Measurements from ENCODE around the gene PPM1E. TPM values are rescaled to one million over a fixed set of nuclear protein-coding genes. Genes with fewer than 3 reads are reported as not detected.
"Not testable (repeated sequence)": the region's sequence is repeated elsewhere in the genome, so short reads cannot be mapped to it uniquely, and the experiment has no call there.

PPM1E gene
- total RNA-seq, 2 experiments from 2014 or later, result 0.02 TPM; not detected in 1

- H3K9me3 Mint-ChIP-seq, result no peaks in the 10 kb centered on the region
- no peak overlapping the region for H3K4me3 Mint-ChIP-seq
- DNase-seq, result no peak
- CTCF ChIA-PET, result no interaction called here
- intact Hi-C loops (cut with micrococcal nuclease), result no loop called here
- no peaks in the 10 kb centered on the region for H3K36me3 Mint-ChIP-seq
- no peaks in the 10 kb centered on the region for H3K4me1 Mint-ChIP-seq (ENCODE audit: low read depth)
- POLR2A ChIA-PET, result no interaction called here
- no peak overlapping the region for H3K27ac Mint-ChIP-seq
- H3K27me3 Mint-ChIP-seq, result peaks cover 3% of the 10 kb centered on the region
These were observed 177.3 kb downstream of the PPM1E start for GRCh38 chr17:58932956-58933355.

- POLR2A ChIA-PET, result no interaction called here
- Mint-ChIP-seq H3K27ac (no peak overlapping the region), H3K9me3 (no peaks in the 10 kb centered on the region), H3K27me3 (no peaks in the 10 kb centered on the region), H3K4me3 (no peak overlapping the region), H3K4me1 (ENCODE audit: low read depth) (no peaks in the 10 kb centered on the region), H3K36me3 (no peaks in the 10 kb centered on the region)
- intact Hi-C loops (cut with micrococcal nuclease), result no loop called here
- CTCF ChIA-PET, result no interaction called here
- DNase-seq, result no peak
These were observed 180.6 kb downstream of the PPM1E start for GRCh38 chr17:58936295-58936694.

DNA sequence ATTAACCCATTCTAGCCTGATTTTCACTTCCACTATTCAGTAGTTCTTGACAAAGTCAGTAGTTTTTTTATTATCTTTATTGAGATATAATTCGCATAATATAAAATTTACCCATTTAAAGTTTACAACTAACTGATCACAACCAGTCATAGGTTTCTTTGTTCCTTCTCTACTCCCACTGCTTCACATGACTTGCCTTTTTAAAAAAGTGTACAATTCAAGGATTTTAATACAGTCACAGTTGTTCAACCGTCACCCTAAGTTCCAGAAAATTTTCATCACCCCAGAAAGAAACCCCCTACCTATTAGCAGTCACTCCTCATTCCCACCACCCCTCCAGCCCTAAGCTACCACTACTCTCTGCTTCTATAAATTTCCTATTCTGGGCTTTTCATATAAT lies 188.5 kb downstream of the PPM1E start:
- ChIA-PET CTCF (no interaction called here), POLR2A (no interaction called here)
- Mint-ChIP-seq H3K9me3 (peaks cover 10% of the 10 kb centered on the region), H3K27ac (no peak overlapping the region), H3K4me1 (ENCODE audit: low read depth) (no peaks in the 10 kb centered on the region), H3K4me3 (no peak overlapping the region), H3K36me3 (peaks cover 4% of the 10 kb centered on the region), H3K27me3 (peaks cover 10% of the 10 kb centered on the region)
- DNase-seq, result no peak
- intact Hi-C loops (cut with micrococcal nuclease), result no loop called here

GRCh38 chr17:58947411-58947810 lies 191.8 kb downstream of the PPM1E start:
- Mint-ChIP-seq H3K9me3 (peaks cover 31% of the 10 kb centered on the region), H3K27ac (no peak overlapping the region), H3K4me3 (no peak overlapping the region), H3K27me3 (peaks cover 13% of the 10 kb centered on the region), H3K36me3 (peaks cover 12% of the 10 kb centered on the region), H3K4me1 (ENCODE audit: low read depth) (no peaks in the 10 kb centered on the region)
- DNase-seq, result no peak
- CTCF ChIA-PET, result no interaction called here
- POLR2A ChIA-PET, result no interaction called here
- intact Hi-C loops (cut with micrococcal nuclease), result no loop called here

- Mint-ChIP-seq H3K9me3 (peaks cover 31% of the 10 kb centered on the region), H3K4me3 (no peak overlapping the region), H3K27me3 (peaks cover 13% of the 10 kb centered on the region), H3K27ac (no peak overlapping the region), H3K36me3 (peaks cover 12% of the 10 kb centered on the region), H3K4me1 (ENCODE audit: low read depth) (no peaks in the 10 kb centered on the region)
- DNase-seq, result no peak
- intact Hi-C loops (cut with micrococcal nuclease), result no loop called here
- ChIA-PET POLR2A (no interaction called here), CTCF (no interaction called here)
These were observed 192.2 kb downstream of the PPM1E start for GRCh38 chr17:58947824-58948223.

GRCh38 chr17:58954358-58954757 lies 198.7 kb downstream of the PPM1E start:
- POLR2A ChIA-PET, result not testable (repeated sequence)

DNA sequence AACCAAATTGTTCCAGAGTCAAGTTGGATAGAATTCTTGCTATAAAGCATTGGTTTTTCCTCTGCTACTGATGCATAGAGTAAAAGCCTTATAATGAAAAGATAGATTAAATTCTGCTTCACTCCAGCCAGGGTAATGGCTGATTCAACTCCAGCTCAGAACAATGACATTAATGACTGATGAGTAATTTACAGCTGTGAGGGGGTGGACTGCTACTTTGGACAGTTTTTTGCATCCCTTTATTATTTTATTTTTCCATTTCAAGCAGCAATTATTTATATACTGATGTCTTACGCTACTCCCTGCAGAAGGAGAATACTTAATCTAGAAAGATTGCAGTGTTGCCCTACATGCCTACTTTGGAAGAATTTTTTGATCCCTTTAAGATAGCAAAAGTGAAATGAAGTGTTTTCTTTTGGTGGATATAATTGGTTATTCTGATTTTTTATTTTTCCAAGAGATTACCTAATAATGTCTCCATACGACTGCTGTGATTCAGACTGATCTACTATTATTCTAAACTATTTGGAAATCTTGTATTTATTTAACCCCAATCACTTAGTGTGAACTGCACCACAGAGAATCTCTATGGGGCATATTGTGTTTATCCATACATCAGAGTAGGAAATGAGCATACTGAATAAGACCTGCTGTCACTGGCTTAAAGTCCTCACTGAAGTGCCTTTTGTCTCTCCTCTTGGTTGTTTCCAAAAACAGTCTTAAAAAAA lies 201.5 kb downstream of the PPM1E start:
- H3K27me3 Mint-ChIP-seq, result no peaks in the 10 kb centered on the region
- intact Hi-C loops (cut with micrococcal nuclease), result no loop called here
- no peak for DNase-seq
- no peaks in the 10 kb centered on the region for H3K36me3 Mint-ChIP-seq
- ChIA-PET POLR2A (no interaction called here), CTCF (no interaction called here)
- H3K4me1 Mint-ChIP-seq (ENCODE audit: low read depth), result no peaks in the 10 kb centered on the region
- H3K9me3 Mint-ChIP-seq, result no peaks in the 10 kb centered on the region
- H3K27ac Mint-ChIP-seq, result no peak overlapping the region
- H3K4me3 Mint-ChIP-seq, result no peak overlapping the region

More at GRCh38 chr17:58954358-58954757, 198.7 kb downstream of the PPM1E start:
- DNase-seq; H3K27me3 Mint-ChIP-seq; CTCF ChIA-PET; H3K36me3 Mint-ChIP-seq; intact Hi-C loops (cut with micrococcal nuclease); H3K27ac Mint-ChIP-seq; H3K4me1 Mint-ChIP-seq (ENCODE audit: low read depth); H3K4me3 Mint-ChIP-seq: not testable (repeated sequence)
- peaks cover 20% of the 10 kb centered on the region for H3K9me3 Mint-ChIP-seq

DNA sequence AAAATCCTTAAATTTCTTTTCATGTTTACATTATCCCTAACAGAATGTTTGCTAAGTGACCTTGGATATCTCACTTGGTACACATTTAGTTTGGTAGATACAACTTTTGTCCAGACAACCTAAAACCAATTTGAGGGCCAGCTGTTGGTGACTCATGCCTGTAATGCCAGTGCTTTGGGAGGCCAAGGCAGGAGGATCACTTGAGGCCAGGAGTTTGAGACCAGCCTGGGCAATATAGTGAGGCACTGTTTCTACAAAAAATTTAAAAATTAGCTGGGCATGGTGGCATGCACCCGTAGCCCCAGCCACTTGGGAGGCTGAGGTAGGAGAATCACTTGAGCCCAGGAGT lies 202.0 kb downstream of the PPM1E start:
- H3K9me3 Mint-ChIP-seq; H3K4me1 Mint-ChIP-seq (ENCODE audit: low read depth); H3K4me3 Mint-ChIP-seq; H3K27me3 Mint-ChIP-seq; intact Hi-C loops (cut with micrococcal nuclease); POLR2A ChIA-PET; H3K36me3 Mint-ChIP-seq; DNase-seq; H3K27ac Mint-ChIP-seq; CTCF ChIA-PET: not testable (repeated sequence)

DNA sequence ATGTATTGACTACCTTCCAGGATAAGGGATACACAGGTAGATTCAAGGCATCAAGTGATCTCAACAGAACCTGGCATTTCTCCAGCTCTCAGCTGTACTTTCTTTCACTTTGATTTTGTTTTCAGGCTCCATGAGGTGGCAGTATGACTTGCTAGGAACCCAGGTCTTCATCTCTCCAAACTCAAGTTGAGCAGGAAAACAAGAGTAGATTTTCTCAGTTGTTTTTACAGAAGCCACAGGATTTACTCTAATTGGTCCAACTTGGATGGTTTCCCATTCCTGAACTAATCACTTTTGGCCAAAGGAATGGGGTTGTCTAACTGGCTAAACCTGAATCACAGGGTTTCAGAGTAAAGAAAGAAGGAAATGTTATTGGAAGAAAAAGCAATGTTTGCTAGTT lies 204.4 kb downstream of the PPM1E start:
- H3K27ac Mint-ChIP-seq, result no peak overlapping the region
- no peak for DNase-seq
- no peaks in the 10 kb centered on the region for H3K4me1 Mint-ChIP-seq (ENCODE audit: low read depth)
- ChIA-PET POLR2A (no interaction called here), CTCF (no interaction called here)
- no peaks in the 10 kb centered on the region for H3K36me3 Mint-ChIP-seq
- H3K4me3 Mint-ChIP-seq, result no peak overlapping the region
- no peaks in the 10 kb centered on the region for H3K27me3 Mint-ChIP-seq
- H3K9me3 Mint-ChIP-seq, result no peaks in the 10 kb centered on the region
- intact Hi-C loops (cut with micrococcal nuclease), result loop anchor here (5.0 kb wide), 1 partner anchor 42 kb away; no protein-coding TSS in a partner anchor

- Mint-ChIP-seq H3K9me3 (no peaks in the 10 kb centered on the region), H3K27ac (no peak overlapping the region), H3K4me3 (no peak overlapping the region), H3K4me1 (ENCODE audit: low read depth) (peaks cover 8% of the 10 kb centered on the region), H3K36me3 (no peaks in the 10 kb centered on the region), H3K27me3 (no peaks in the 10 kb centered on the region)
- no peak for DNase-seq
- ChIA-PET CTCF (no interaction called here), POLR2A (no interaction called here)
- intact Hi-C loops (cut with micrococcal nuclease), result no loop called here
These were observed 209.6 kb downstream of the PPM1E start for GRCh38 chr17:58965221-58965620.

DNA sequence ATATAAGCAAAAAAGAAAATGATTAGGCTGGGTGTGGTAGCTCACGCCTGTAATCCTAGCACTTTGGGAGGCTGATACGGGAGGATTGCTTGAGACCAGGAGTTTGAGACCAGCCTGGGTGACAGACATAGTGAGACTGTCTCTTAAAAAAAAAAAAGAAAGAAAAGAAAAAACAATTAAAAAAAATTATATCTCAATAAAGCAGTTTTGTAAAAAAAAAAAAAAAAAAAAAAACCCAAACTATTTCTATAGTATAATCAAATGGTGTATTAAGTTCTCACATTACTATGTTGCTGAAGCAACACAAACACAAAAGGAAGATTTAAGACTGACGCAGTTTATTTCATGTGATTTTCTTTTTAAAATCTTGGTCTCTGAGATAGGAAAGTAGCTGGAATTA lies 210.6 kb downstream of the PPM1E start:
- ChIA-PET CTCF (no interaction called here), POLR2A (interaction anchor here (0.9 kb wide), 1 partner anchor 104 kb away, joined by 3 read pairs; no protein-coding TSS in a partner anchor)
- DNase-seq, result no peak
- Mint-ChIP-seq H3K4me3 (no peak overlapping the region), H3K4me1 (ENCODE audit: low read depth) (peaks cover 8% of the 10 kb centered on the region), H3K27me3 (no peaks in the 10 kb centered on the region), H3K36me3 (no peaks in the 10 kb centered on the region), H3K9me3 (no peaks in the 10 kb centered on the region), H3K27ac (no peak overlapping the region)
- intact Hi-C loops (cut with micrococcal nuclease), result no loop called here

- POLR2A ChIA-PET, result no interaction called here
- no peaks in the 10 kb centered on the region for H3K9me3 Mint-ChIP-seq
- H3K4me1 Mint-ChIP-seq (ENCODE audit: low read depth), result peaks cover 8% of the 10 kb centered on the region
- no peak overlapping the region for H3K27ac Mint-ChIP-seq
- no peak for DNase-seq
- H3K27me3 Mint-ChIP-seq, result no peaks in the 10 kb centered on the region
- no peak overlapping the region for H3K4me3 Mint-ChIP-seq
- H3K36me3 Mint-ChIP-seq, result no peaks in the 10 kb centered on the region
- CTCF ChIA-PET, result interaction anchor here (1.5 kb wide), 1 partner anchor 37 kb away, joined by 4 read pairs; no protein-coding TSS in a partner anchor
- intact Hi-C loops (cut with micrococcal nuclease), result no loop called here
These were observed 212.9 kb downstream of the PPM1E start for GRCh38 chr17:58968426-58969061.

DNA sequence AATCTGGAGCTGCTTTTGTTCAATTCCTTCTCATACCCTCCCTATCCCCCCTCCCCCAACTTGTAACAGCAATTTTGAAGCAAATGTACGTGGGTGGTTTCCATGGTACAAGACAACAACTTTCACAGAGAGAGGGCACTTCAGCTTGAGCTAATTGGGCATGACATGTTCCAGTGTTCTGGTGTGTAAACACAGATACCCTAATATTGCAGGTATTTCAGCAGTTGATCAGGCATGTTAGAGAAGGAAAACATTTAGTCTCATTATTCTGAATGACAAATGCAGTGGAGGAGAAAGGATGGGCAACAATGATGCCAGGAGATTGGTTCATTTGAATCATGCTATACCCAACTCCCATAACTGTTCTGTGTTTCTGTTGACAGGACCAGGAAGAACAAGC lies 213.5 kb downstream of the PPM1E start:
- no peaks in the 10 kb centered on the region for H3K36me3 Mint-ChIP-seq
- POLR2A ChIA-PET, result no interaction called here
- H3K9me3 Mint-ChIP-seq, result no peaks in the 10 kb centered on the region
- CTCF ChIA-PET, result interaction anchor here (1.5 kb wide), 1 partner anchor 36 kb away, joined by 4 read pairs; no protein-coding TSS in a partner anchor
- DNase-seq, result no peak
- no peaks in the 10 kb centered on the region for H3K27me3 Mint-ChIP-seq
- peaks cover 8% of the 10 kb centered on the region for H3K4me1 Mint-ChIP-seq (ENCODE audit: low read depth)
- no peak overlapping the region for H3K27ac Mint-ChIP-seq
- no peak overlapping the region for H3K4me3 Mint-ChIP-seq
- intact Hi-C loops (cut with micrococcal nuclease), result no loop called here

All from activated CD4-positive, alpha-beta memory T cell treated with anti-CD3 and anti-CD28 coated beads for 36 hours (primary cell).